Epithelial cell of esophagus (primary cell): Measurements from ENCODE around the gene BPIFA2.

Experiments used
- DNase-seq: peaks from one replicate; pipeline ENCODE4 v3.0.0; 2010; ENCODE audit warnings: low read depth
- H3K4me3 ChIP-seq: 2 replicates; pipeline ENCODE4 v1.5.1; 2011; ENCODE audit warnings: mild to moderate bottlenecking, low read length, control low read depth
- TF ChIP-seq, protein P1 (sequence below): IDR thresholded peaks from 2 replicates; pipeline ENCODE4 v1.5.1; 2011; ENCODE audit warnings: low read depth, mild to moderate bottlenecking, low read length, control low read depth, inconsistent platforms; ENCODE audit not compliant: insufficient read depth; ENCODE audit errors: missing control alignments

BPIFA2 gene

DNA sequence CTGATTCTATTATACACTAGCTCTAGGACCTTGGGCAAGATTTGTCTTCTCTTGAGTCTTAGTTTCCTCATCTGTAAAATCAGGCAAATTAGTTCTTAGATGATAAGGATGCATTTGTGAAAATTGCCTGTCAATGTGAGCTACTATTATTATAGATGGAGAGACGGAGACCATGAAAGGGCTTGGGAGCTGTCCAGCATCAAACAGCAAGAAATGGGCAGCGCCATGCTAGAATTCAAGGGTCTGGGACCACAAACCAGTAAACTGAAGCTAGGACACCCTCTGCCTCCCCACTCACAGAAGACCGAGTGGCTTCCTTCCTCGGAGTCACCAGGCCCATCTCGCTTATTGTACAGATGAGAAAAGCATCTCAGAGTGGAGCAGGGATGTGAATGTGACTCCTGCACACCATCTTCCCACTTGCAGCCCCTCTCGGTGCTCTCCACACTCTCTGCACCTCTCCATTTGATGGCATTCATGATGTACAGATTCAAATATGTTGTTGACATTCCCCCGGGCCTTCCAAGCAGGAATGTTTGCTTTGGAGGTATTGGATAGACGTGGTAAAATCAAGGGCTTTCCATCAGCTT is 25.0 kb downstream of the BPIFA2 start:
- TF ChIP-seq, protein P1, sequence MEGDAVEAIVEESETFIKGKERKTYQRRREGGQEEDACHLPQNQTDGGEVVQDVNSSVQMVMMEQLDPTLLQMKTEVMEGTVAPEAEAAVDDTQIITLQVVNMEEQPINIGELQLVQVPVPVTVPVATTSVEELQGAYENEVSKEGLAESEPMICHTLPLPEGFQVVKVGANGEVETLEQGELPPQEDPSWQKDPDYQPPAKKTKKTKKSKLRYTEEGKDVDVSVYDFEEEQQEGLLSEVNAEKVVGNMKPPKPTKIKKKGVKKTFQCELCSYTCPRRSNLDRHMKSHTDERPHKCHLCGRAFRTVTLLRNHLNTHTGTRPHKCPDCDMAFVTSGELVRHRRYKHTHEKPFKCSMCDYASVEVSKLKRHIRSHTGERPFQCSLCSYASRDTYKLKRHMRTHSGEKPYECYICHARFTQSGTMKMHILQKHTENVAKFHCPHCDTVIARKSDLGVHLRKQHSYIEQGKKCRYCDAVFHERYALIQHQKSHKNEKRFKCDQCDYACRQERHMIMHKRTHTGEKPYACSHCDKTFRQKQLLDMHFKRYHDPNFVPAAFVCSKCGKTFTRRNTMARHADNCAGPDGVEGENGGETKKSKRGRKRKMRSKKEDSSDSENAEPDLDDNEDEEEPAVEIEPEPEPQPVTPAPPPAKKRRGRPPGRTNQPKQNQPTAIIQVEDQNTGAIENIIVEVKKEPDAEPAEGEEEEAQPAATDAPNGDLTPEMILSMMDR, result no peak
- H3K4me3 ChIP-seq, result no peak overlapping the region
- DNase-seq, result no peak

DNA sequence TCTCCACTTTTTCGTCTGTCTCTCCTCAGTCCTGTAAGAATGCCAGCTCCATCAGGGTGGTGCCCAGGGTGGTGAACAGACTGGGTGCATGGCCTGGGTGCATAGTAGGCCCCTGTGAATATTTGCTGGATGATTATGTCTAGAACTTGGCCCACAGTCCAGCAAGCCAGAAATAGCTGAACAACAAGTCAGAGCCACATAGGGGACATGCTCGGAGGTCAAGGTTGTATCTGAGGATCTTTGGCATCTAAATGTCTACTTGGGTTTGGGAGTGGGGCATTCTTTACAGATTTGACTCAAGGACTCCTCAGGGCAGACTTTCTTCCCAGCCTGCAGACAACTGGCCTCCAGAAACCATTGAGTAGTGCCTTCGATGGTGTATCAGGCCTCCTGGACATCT is 31.1 kb downstream of the BPIFA2 start:
- TF ChIP-seq, protein P1, result no peak

DNA sequence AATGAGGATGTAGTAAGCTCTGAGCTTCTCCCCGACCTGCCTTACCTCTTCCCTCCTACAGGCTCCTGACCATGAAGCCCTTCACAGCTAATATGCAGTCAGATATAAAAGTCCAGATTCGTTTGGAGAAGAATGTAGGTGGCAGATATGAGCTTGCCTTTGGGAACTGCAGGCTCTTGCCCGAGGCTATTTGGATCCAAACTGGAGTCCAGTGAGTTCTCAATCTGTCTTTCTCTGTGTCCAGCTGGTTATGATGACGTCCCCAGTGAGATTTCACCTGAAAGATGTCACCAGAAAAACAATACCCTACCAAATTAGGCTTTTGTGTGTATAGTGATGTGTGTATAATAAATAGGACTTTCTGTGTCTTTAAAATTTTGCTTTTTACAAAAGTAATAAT is 34.5 kb downstream of the BPIFA2 start:
- DNase-seq, result no peak
- TF ChIP-seq, protein P1, result no peak
- H3K4me3 ChIP-seq, result no peak overlapping the region

More for the DNA sequence above, 31.1 kb downstream of the BPIFA2 start:
- H3K4me3 ChIP-seq, result no peak overlapping the region
- no peak for DNase-seq

DNA sequence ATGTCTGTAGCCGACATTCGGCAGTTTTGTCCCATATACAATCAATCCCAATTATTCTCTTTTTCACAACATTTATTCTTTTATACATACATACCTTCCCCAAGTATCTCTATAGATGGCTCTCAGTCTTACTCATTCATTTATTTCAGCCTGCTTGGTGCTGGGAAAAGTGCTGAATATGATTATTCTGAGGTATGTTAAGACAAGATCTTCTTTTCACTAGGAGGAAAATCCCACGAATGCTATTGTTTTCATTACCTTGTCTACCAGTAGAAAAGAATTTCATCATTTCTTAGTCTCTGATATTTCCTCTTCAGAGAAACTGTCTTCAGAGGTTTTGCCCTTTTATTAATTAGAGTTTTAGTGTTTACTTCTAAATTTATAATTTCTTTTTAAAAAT is 35.5 kb downstream of the BPIFA2 start:
- TF ChIP-seq, protein P1, result no peak
- DNase-seq, result no peak

DNA sequence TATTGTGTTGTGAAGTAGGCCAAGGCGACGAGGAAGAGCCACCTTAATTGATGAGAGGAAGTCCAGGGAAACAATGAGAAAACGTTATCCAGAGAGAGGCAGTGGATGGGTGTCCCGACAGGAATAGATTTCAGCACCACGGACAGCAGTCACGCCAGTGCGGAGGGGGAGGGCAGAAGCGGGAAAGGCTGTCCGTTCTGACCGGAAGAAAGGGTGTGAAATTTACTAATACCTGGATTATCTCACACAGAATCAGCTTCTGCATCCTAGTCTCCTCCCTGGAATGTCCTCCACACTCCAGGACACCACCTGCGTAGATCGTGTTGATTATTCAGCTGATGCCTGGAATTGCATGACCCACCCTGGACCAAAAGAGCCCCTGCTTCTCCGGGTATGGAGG is 41.8 kb downstream of the BPIFA2 start:
- DNase-seq, result peak; percentile 67
- TF ChIP-seq, protein P1, result no peak
- no peak overlapping the region for H3K4me3 ChIP-seq

More for the DNA sequence above, 35.5 kb downstream of the BPIFA2 start:
- H3K4me3 ChIP-seq, result no peak overlapping the region

DNA sequence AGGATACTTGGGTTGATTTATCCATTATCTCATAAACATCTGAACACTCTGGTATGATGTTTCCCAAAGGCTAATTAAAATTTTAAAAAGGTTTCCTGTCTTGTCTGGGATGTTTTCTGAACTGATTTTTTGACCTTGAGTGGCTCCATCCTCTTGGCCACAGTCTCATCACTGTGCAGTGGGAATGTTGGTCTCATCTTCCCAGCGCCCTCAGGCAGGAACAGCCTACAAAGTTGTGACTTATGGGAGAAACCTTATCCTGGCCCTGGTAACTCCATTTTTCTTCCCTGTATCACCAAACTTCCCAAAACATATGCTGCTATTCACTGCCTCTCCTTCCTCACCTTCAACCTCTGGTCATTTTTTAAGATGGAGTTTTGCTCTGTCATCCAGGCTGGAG is 42.4 kb downstream of the BPIFA2 start:
- H3K4me3 ChIP-seq, result no peak overlapping the region
- DNase-seq, result no peak
- TF ChIP-seq, protein P1, result no peak

DNA sequence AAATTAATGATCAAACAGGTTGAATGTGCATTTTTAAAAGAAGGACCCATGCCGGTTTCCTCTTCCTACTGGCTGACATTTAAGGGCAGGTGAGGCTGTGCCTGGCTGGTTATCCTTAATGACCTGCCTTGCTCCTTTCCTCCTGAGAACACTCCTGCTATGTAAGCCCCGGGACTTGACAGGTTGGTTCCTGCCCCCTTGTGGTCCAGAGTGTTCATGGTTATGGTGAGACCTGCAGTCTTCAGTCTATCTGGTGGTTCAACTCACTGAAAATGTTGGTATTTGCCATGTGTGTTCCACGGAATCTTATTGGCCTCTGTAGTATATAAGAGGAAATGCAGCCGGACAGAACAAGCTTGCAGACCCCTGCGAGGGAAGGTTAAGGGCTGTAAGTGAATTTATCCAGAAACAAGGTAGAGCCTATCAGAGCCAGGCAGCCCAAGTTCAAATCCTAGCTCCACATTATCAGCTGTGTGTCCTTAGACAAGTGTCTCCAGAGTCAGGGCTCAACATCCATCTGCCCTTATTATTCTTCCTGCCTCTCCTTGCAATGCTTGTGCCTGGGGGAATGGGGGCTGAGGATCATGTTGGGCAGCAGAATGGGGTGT is 44.0 kb downstream of the BPIFA2 start:
- TF ChIP-seq, protein P1, result peak; percentile 61
- no peak overlapping the region for H3K4me3 ChIP-seq
- peak; percentile 63 for DNase-seq
